ENCODE results near the gene GOLM1. TPM values are rescaled to one million over a fixed set of nuclear protein-coding genes. Genes with fewer than 3 reads are reported as not detected.
A peak's percentile ranks its signal among the peaks of the same experiment; 100 is the strongest.

Gene GOLM1
- total RNA-seq, 1 experiment from 2014 or later, result 33.9 TPM

DNA sequence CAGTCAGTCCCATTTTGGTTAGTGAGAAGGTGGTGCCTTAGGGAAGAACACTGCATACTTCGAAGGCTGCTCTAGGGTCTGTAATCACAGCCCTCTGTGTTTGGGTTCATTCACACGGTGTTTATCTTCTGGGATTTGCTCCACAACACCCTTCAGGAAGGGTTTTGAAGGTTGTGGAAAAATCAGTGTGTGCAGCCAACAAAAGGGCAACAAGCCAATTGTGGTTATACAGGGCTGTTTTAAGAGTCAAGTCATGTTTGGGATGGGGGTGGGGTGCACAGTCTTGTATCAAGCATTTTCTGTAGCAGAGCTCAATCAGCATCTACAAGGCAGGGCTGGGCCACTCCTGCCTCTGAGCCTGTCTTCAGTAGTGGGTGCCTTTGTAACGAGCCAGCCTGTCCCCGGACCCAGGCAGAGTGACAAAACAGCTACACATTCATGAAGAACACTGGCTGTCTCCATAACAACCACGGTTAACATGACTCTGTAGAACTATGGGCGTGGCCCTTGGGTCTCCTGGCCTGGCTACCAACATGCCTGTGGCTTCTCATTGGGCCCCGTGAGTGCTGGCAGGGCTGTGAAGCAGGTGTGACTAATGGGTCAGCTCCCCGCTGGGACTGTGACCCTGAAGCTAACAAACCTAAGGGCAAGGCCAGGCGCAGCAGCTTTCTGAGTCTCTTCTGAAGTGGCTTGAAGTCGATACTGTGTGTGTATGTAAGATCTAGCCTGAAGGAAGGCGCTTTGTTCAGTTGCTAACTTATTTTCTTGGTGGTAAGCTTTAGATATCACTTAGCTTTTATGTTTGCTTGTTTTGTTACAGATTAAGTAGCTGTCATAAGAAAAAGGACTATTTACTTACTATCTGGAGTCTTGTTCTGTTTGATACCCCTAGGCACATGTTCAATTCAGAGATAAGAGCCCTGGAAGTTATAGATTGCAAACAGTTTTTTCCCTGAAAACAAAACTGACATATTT is 27.9 kb upstream of the GOLM1 start:
- TF ChIP-seq, protein P1, sequence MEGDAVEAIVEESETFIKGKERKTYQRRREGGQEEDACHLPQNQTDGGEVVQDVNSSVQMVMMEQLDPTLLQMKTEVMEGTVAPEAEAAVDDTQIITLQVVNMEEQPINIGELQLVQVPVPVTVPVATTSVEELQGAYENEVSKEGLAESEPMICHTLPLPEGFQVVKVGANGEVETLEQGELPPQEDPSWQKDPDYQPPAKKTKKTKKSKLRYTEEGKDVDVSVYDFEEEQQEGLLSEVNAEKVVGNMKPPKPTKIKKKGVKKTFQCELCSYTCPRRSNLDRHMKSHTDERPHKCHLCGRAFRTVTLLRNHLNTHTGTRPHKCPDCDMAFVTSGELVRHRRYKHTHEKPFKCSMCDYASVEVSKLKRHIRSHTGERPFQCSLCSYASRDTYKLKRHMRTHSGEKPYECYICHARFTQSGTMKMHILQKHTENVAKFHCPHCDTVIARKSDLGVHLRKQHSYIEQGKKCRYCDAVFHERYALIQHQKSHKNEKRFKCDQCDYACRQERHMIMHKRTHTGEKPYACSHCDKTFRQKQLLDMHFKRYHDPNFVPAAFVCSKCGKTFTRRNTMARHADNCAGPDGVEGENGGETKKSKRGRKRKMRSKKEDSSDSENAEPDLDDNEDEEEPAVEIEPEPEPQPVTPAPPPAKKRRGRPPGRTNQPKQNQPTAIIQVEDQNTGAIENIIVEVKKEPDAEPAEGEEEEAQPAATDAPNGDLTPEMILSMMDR (IDR thresholded peaks at IDR 0.05; ENCODE audit: unreplicated experiment), result no peak
- H3K9me3 Mint-ChIP-seq (ENCODE audit: unreplicated experiment), result no peaks in the 10 kb centered on the region
- H3K4me3 Mint-ChIP-seq (ENCODE audit: unreplicated experiment), result no peak overlapping the region
- H3K27ac Mint-ChIP-seq (ENCODE audit: low read depth, unreplicated experiment), result peak overlapping the region; percentile 90
- intact Hi-C loops (cut with micrococcal nuclease), result no loop called here
- POLR2A ChIA-PET, result interaction anchor here (0.6 to 2.9 kb wide), 3 partner anchors 28 to 180 kb away, joined by 3 to 26 read pairs (median 3); partner anchors contain the start of gene GOLM1
- peaks cover 13% of the 10 kb centered on the region for H3K4me1 Mint-ChIP-seq (ENCODE audit: insufficient read depth, unreplicated experiment)
- H3K36me3 Mint-ChIP-seq (ENCODE audit: insufficient read depth, unreplicated experiment), result no peaks in the 10 kb centered on the region
- peak; percentile 97 for DNase-seq (ENCODE audit: unreplicated experiment)
- H3K27me3 Mint-ChIP-seq (ENCODE audit: insufficient read depth, unreplicated experiment), result no peaks in the 10 kb centered on the region
- BruUV-seq (replicated peaks), result no TSS peak
- CTCF ChIA-PET, result interaction anchor here (0.5 to 1.2 kb wide), 5 partner anchors 10 to 308 kb away, joined by 3 to 6 read pairs (median 3); partner anchors contain the start of gene GOLM1

DNA sequence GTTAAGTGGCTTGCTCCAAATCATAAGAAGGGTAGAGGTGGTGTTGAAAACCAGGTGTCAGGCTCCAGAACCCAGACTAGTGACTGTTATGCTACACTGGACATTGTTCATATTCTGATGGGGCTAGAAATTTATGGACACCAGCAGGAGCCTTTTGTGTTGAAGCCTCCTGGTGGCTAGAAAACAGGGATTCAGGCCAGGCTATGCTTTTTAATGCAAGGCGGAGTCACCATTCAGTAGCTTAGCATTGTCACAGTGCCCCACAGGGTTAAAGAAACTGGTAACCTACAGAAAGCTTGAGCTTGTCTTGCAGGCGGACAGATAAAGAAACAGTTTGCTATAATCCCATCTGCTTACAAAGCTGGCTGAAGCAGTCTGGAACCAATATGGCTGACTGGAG is 23.0 kb upstream of the GOLM1 start:
- TF ChIP-seq, protein P1 (IDR thresholded peaks at IDR 0.05; ENCODE audit: unreplicated experiment), result no peak
- no peaks in the 10 kb centered on the region for H3K9me3 Mint-ChIP-seq (ENCODE audit: unreplicated experiment)
- no peak overlapping the region for H3K4me3 Mint-ChIP-seq (ENCODE audit: unreplicated experiment)
- no peak overlapping the region for H3K27ac Mint-ChIP-seq (ENCODE audit: low read depth, unreplicated experiment)
- intact Hi-C loops (cut with micrococcal nuclease), result no loop called here
- no peaks in the 10 kb centered on the region for H3K27me3 Mint-ChIP-seq (ENCODE audit: insufficient read depth, unreplicated experiment)
- ChIA-PET CTCF (no interaction called here), POLR2A (interaction anchor here (1.1 kb wide), 1 partner anchor 23 kb away, joined by 4 read pairs; the partner anchor contains the start of gene GOLM1)
- no peak for DNase-seq (ENCODE audit: unreplicated experiment)
- H3K4me1 Mint-ChIP-seq (ENCODE audit: insufficient read depth, unreplicated experiment), result peaks cover 9% of the 10 kb centered on the region
- no TSS peak for BruUV-seq (replicated peaks)
- H3K36me3 Mint-ChIP-seq (ENCODE audit: insufficient read depth, unreplicated experiment), result no peaks in the 10 kb centered on the region

DNA sequence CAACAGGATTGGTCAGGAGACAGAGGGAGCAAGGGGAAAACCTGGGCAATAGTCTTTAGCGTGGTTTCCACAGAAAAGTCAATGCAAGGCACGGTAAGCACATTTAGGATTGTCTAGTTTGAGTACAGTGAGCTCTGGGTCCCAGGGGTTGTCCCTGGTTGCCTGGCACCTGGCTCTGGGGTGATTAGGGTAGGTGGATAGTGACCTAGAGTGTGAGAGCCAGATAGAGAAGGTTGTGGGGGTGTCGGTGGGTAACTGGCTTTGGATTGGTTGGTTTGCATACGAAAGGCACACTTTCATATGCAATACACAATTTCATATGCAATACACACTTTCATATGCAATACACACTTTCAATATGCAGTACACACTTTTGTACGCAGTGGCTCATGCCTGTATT is 20.1 kb upstream of the GOLM1 start:
- Mint-ChIP-seq H3K36me3 (ENCODE audit: insufficient read depth, unreplicated experiment) (no peaks in the 10 kb centered on the region), H3K4me1 (ENCODE audit: insufficient read depth, unreplicated experiment) (no peaks in the 10 kb centered on the region), H3K4me3 (ENCODE audit: unreplicated experiment) (no peak overlapping the region), H3K27ac (ENCODE audit: low read depth, unreplicated experiment) (no peak overlapping the region), H3K27me3 (ENCODE audit: insufficient read depth, unreplicated experiment) (no peaks in the 10 kb centered on the region), H3K9me3 (ENCODE audit: unreplicated experiment) (no peaks in the 10 kb centered on the region)
- no peak for DNase-seq (ENCODE audit: unreplicated experiment)
- no TSS peak for BruUV-seq (replicated peaks)
- intact Hi-C loops (cut with micrococcal nuclease), result no loop called here
- TF ChIP-seq, protein P1 (IDR thresholded peaks at IDR 0.05; ENCODE audit: unreplicated experiment), result no peak
- ChIA-PET CTCF (no interaction called here), POLR2A (no interaction called here)

DNA sequence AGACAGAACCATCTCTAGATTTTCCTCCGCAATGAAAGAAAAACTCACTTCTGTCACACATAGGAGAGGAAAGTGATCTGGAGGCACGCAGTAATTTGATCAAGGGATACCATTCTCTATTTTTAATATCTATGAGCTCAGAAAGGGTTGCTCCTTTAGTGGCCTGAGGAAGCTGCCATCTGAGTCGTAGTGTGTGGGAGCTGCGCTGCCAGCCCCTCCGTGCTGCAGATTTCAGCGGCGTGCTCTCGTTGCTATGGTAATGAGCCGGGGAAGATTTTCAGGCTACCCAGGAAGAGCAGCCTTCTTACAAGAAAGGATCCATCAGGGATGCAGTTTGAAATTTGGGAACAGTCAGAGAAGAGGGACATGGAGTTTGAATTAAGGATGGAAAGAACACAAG is 17.1 kb upstream of the GOLM1 start:
- no peak for DNase-seq (ENCODE audit: unreplicated experiment)
- no peaks in the 10 kb centered on the region for H3K36me3 Mint-ChIP-seq (ENCODE audit: insufficient read depth, unreplicated experiment)
- H3K4me1 Mint-ChIP-seq (ENCODE audit: insufficient read depth, unreplicated experiment), result no peaks in the 10 kb centered on the region
- intact Hi-C loops (cut with micrococcal nuclease), result no loop called here
- TF ChIP-seq, protein P1 (IDR thresholded peaks at IDR 0.05; ENCODE audit: unreplicated experiment), result no peak
- CTCF ChIA-PET, result no interaction called here
- H3K27ac Mint-ChIP-seq (ENCODE audit: low read depth, unreplicated experiment), result no peak overlapping the region
- no peaks in the 10 kb centered on the region for H3K27me3 Mint-ChIP-seq (ENCODE audit: insufficient read depth, unreplicated experiment)
- no peaks in the 10 kb centered on the region for H3K9me3 Mint-ChIP-seq (ENCODE audit: unreplicated experiment)
- BruUV-seq (replicated peaks), result no TSS peak
- no peak overlapping the region for H3K4me3 Mint-ChIP-seq (ENCODE audit: unreplicated experiment)
- POLR2A ChIA-PET, result no interaction called here
